KBM-7 (cell line): ENCODE results near the gene TNFAIP8L1.
A peak's percentile ranks its signal among the peaks of the same experiment; 100 is the strongest.
"Not testable (repeated sequence)": the region's sequence is repeated elsewhere in the genome, so short reads cannot be mapped to it uniquely, and the experiment has no call there.

Source experiments
- DNase-seq: peaks from one replicate; pipeline ENCODE4 v3.0.0-alpha.2; 2015
- in situ Hi-C: fragments of 300-500 bp; cut with MboI; formaldehyde crosslinking; loops from 2 replicates; pipeline ENCODE4 v1.14.3; 2020; ENCODE audit warnings: low sequenced_read_pairs, low pct_unique_long_range_greater_than_20kb, mixed read lengths

The TNFAIP8L1 gene

DNA sequence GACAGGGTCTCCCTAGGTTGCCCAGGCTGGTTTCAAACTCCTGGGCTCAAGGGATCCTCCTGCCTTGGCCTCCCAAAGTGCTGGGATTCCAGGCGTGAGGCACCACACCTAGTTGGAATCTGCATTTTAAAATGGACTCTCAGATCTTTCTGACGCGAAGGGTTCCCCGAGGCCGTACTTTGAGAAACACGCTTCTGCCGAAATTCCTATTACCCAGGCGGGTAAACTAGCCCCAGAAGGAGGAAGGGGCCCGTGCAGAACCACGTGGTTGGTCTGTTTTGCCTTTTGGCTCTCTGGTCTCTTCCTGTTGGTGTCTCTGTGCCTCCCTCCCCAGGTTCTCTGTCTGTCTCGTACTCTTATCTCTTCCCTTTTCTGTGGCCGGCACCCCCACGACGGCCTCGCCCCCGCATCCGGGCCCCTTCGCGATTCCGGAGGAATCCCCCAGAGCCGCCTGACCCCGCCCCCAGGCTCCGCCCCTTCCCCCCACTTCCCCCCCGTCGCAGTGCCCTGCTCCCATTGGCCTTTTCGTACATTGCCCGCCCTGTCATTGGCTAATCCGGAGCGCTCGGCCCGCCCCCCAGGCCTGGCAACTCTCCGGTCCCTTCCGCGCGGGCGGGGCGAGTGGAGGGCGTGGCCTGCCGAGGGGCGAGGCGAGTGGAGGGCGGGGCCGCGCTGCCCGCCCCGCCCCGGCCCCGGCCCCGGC is at the start of gene TNFAIP8L1:
TNFAIP8L1 (plus strand) TSS at position 689 of the 703 bp plus-strand sequence. CDS start 12,354 bp downstream, outside the sequence.
- in situ Hi-C loops = no loop called here
- peak; percentile 99 for DNase-seq

DNA sequence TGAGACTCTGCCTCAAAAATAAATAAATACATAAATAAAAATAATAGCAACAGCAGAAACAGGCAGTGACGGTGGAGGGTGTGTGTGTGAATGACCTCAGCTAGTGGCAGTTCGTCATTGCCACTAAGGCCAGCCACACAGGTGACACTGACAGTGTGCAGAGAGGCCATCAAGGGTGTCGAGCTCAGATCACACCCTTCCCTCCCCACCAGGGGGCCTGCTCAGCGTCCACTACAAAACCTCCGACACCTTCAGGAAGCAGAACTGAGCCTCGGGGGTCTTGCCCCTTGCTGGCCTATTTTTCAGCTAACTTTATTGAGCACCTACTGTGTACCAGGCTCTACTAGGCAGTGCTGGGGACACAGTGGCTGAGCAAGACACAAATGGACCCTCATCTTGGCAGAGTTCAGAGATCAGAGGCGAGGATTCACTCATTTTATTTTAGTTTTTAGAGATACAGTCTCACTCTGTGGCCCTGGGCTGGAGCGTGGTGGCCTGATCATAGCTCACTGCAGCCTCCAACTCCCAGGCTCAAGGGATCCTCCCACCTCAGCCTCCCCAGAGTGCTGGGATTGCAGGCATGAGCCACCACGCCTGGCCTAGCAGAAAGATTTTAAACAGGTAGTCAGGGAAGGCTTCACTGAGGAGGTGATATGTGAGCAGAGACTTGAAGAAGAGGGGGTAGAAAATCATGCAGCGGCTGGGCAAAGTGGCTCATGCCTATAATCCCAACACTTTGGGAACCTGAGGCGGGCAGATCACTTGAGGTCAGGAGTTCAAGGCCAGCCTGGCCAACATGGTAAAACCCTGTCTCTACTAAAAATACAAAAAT is 49.5 kb upstream of the TNFAIP8L1 start:
- DNase-seq = peak; percentile 62
- in situ Hi-C loops = no loop called here

- no peak for DNase-seq
- in situ Hi-C loops = no loop called here
These were observed 48.8 kb upstream of the TNFAIP8L1 start for GRCh38 chr19:4590559-4590958.

DNA sequence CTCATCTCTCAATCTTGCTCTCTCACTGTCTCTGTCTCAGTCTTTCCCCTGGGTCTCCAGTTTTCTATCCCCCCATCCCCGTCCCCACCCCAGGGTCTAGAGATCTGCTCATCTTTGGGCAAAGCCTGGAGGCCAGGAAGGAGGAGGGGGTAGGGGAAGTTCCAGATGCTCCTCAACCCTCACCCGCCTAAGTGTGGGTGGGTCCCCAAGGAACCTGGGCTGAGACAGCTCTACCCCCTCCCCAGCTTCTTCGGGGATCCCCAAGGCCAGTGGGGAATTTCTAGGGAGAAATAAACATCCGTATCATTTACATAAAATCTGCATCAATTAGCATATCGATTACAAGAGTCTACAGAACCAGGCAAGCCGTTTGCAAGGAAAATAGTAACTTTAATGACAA is 48.0 kb upstream of the TNFAIP8L1 start:
- DNase-seq = no peak
- in situ Hi-C loops = no loop called here

DNA sequence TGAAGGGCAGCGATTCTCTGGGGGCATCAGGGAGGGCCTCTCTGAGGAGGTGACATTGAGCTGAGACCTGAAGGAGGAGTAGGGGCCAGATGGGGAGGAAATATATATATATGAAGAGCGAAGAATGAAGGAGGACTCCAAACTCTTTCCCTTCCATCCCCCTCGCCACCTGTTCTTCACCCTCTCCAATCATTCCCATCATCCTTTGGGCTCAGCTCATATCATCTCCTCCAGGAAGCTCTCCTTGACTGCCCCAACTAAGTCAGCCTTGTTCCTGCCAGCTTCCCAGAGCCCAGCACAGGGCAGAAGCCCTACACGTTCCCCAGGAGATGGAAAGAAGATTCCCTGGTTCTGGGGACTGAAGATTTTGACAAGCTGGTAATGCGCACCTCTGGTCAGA is 46.9 kb upstream of the TNFAIP8L1 start:
- in situ Hi-C loops = no loop called here
- no peak for DNase-seq

DNA sequence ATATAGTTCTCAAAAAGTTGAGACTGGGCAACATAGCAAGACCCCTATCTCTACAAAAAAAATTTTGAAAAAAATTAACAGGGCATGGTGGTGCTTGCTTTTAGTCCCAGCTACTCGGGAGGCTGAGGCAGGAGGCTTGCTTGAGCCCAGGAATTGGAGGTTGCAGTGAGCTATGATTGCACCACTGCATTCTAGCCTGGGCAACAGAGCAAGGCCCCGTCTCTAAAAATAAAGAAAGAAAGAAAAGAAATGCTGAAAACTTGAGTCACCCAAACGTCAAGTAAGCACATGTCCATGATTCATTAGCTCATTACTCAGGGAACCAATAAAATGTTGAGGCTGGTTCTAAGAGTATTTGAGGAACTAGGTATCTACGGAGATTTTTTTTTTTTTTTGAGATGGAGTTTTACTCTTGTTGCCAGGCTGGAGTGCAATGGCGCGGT is 45.9 kb upstream of the TNFAIP8L1 start:
- peak; percentile 54 for DNase-seq
- in situ Hi-C loops = no loop called here

GRCh38 chr19:4594201-4594600 is 45.1 kb upstream of the TNFAIP8L1 start:
- in situ Hi-C loops = no loop called here
- DNase-seq = no peak

- DNase-seq, in situ Hi-C loops: not testable (repeated sequence)
These were observed 44.2 kb upstream of the TNFAIP8L1 start for GRCh38 chr19:4595158-4595557.

DNA sequence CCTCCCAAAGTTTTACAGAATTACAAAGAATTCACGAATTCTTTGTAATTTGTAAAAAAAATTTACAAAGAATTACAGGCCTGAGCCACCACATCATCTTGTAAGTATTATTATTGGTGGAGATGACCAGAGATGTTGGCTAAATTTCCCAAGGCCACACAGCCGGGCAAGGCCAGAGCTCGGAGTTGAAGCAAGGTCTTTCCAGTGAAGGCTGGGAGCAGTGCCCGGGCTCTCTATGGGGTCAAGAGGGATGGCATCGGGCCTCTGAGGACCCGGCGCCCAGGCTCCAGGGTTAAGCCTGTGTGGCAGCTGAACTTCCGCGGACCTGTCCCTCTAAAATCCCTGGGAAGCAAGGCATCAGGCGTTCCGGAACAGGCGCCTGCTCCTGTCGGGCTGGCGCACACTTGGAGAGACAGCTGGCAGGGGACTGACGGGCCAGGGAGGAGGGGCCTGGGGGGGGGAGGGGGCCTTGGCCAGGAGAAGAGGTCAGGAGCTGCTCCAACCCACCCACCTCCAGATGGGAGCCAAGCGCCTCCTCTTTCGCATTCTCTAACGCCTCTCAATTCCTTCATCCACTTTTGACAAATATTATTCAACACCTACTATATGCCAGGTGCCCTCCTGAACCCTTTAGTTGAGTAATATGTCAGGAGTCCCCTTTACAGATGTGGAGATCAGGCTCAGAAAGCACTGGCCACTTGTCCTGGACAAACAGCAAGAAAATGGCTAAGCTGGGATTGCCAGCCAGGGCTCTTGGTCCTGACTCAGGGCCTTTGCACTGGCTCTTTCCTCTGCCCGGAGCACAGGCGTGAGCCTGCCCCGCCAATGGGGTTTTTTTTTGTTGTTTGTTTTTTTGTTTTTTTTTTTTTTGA is 43.0 kb upstream of the TNFAIP8L1 start:
- in situ Hi-C loops = no loop called here
- DNase-seq = no peak

GRCh38 chr19:4597278-4597974 is 41.9 kb upstream of the TNFAIP8L1 start:
- DNase-seq = no peak
- in situ Hi-C loops = no loop called here

DNA sequence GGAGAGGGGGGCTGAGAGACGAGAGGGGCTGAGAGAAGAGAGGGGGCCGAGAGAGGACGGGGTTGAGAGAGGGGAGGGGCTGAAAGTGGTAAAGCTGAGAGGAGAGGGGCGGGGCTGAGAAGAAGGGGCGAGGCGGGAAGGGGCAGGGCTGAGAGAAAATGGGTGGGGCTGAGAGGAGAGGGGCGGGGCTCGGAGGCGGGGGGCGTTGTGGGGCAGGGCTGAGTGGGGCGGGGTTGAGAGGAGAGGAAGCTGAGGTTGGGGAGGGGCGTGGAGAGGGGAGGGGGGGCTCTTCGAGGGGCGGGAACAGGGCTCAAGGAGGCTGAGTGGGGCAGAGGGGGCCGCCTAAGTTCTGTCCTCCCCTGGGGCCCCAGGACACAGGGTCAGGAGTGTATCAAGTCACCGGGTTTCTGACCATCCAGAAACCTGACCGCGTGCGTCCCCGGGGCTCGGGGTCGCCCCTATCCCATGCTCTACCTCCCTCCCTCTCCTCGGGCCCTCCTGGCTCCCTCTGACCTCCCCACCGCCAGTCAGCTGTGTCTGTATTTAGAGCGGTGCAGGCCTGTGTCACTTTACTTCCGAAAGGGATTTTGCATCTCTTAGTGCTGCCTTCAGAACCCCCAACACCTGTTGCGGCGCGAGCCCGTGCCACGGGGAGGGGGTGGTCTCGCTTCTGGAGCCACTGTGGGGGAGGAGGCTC is 41.2 kb upstream of the TNFAIP8L1 start:
- DNase-seq = peak; percentile 68
- in situ Hi-C loops = no loop called here

DNA sequence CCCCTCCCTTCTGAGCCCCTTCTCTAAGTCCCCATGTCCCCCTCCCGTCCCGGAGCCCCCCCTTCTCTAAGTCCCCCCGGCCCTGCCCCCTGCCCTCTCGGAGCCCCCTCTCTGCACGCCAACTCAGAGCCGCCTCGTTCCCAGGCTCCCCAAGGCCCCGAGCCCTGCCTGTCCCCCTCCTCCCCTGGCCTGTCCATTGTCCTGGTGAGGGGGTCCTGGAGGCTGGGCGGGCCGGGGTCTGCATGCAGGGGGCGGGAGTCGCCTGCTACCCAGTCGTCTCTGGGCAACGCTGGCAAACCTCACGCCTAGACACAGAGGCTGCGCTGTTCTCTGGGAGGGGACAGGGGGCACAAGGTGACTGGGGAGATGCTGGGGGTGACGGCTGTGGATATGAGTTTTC is 40.6 kb upstream of the TNFAIP8L1 start:
- in situ Hi-C loops = no loop called here
- no peak for DNase-seq

DNA sequence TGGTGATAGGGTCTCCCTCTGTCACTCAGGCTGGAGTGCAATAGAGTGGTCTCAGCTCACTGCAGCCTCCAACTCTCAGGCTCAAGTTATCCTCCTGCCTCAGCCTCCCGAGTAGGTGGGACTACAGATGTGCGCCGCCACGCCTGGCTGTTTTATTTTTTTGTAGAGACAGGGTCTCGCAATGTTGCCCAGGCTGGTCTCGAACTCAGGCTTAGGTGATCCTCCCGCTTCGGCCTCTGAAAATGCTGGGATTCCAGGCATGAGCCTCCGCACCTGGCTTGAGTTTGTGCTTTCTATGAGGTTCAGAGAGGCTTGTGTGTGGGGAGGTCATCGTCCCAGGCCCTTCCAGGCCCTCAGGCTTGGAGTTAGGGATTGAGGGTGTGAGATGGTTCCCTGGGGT is 39.2 kb upstream of the TNFAIP8L1 start:
- no peak for DNase-seq
- in situ Hi-C loops = no loop called here

GRCh38 chr19:4600893-4601292 is 38.4 kb upstream of the TNFAIP8L1 start:
- DNase-seq = no peak

GRCh38 chr19:4602173-4602788 is 37.0 kb upstream of the TNFAIP8L1 start:
- DNase-seq = no peak
- in situ Hi-C loops = no loop called here

More at GRCh38 chr19:4600893-4601292, 38.4 kb upstream of the TNFAIP8L1 start:
- in situ Hi-C loops = no loop called here

DNA sequence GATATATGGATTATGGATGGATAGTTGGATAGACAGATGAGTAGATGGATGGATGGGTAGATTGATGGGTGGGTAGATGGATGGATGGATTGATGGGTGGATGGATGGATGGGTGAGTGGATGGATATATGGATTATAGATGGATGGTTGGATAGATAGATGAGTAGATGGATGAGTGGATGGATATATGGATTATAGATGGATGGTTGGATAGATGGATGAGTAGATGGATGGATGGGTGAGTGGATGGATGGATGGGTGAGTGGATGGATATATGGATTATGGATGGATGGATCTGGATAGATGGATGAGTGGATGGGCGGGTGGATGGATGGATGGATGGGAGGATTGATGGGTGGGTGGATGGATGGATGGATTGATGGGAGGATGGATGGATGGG is 36.4 kb upstream of the TNFAIP8L1 start:
- no peak for DNase-seq
- in situ Hi-C loops = no loop called here

DNA sequence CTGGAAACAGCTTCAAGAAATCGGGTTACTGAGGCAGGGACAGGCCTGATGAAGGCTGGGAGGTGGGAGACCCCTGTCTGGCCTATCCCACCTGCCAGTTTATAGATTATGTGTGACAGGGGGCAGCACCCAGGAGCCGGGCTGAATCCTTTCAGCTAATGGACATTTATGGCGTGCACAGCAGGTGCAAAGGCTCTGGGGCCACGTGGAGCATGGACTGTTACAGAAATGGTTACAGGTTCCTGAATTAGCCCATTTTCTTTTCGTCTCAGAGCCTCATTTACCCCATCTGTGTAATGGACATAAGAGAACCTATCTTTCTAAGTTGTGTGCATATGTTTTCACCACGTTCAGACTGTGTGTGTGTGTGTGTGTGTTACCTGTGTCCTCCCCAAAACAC is 34.4 kb upstream of the TNFAIP8L1 start:
- no peak for DNase-seq
- in situ Hi-C loops = no loop called here

DNA sequence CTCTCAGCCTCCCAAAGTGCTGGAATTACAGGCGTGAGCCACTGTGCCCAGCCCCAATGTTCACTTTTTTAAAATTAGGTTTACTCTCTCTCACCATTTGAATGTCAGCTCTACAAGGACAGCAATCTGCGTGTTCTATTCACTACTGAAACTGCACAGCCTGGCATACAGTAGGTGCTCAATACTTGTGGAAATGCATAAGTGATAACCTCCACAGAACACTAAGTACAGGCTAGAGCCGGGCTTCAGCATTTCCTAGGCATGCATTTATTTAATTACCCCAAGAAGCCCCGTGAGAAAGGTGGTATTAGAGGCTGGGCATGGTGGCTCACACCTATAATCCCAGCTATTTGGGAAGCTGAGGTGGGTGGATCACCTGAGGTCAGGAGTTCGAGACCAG is 33.1 kb upstream of the TNFAIP8L1 start:
- DNase-seq = no peak
- in situ Hi-C loops = no loop called here
